ENCODE measurements around the gene PITHD1. TPM values are rescaled to one million over a fixed set of nuclear protein-coding genes. Genes with fewer than 3 reads are reported as not detected.

The PITHD1 gene
- total RNA-seq, 1 experiment from 2014 or later: 48.9 TPM

Other genes with a start within 250 kb of the PITHD1 start
- gene E2F2, start 247.2 kb upstream of the PITHD1 start, total RNA-seq (2021; ENCODE audit: unreplicated experiment): 9.5 TPM
- 39.6 TPM for gene ID3, start 218.9 kb upstream of the PITHD1 start, total RNA-seq (2021; ENCODE audit: unreplicated experiment)
- gene RPL11, start 86.6 kb upstream of the PITHD1 start, total RNA-seq (2021; ENCODE audit: unreplicated experiment): 865 TPM
- 58.5 TPM for gene ELOA, start 34.9 kb upstream of the PITHD1 start, total RNA-seq (2021; ENCODE audit: unreplicated experiment)
- gene LYPLA2, start 12.7 kb downstream of the PITHD1 start, total RNA-seq (2021; ENCODE audit: unreplicated experiment): 82.9 TPM
- 114 TPM for gene GALE, start 22.3 kb downstream of the PITHD1 start, total RNA-seq (2021; ENCODE audit: unreplicated experiment)
- gene HMGCL, start 47.0 kb downstream of the PITHD1 start, total RNA-seq (2021; ENCODE audit: unreplicated experiment): 30.8 TPM
- 14.3 TPM for gene FUCA1, start 89.9 kb downstream of the PITHD1 start, total RNA-seq (2021; ENCODE audit: unreplicated experiment)
- not detected for gene CNR2, start 134.9 kb downstream of the PITHD1 start, total RNA-seq (2021; ENCODE audit: unreplicated experiment)
- gene PNRC2, start 181.4 kb downstream of the PITHD1 start, total RNA-seq (2021; ENCODE audit: unreplicated experiment): 97.4 TPM
- gene SRSF10, start 201.9 kb downstream of the PITHD1 start, total RNA-seq (2021; ENCODE audit: unreplicated experiment): 137 TPM